Activated T-cell treated with anti-CD3 and anti-CD28 coated beads for 24 hours (primary cell): Measurements from ENCODE around the gene ACOXL.
"Not testable (repeated sequence)": the region's sequence is repeated elsewhere in the genome, so short reads cannot be mapped to it uniquely, and the experiment has no call there.

Experiments used
- DNase-seq: peaks from one replicate; pipeline ENCODE4 v3.0.0-alpha.2; 2020; ENCODE audit warnings: low read depth

ACOXL gene

GRCh38 chr2:110929528-110929927 is 197.2 kb downstream of the ACOXL start:
- no peak for DNase-seq

- DNase-seq, result no peak
Observed at GRCh38 chr2:110931648-110932047, 199.3 kb downstream of the ACOXL start.

GRCh38 chr2:110933420-110933819 is 201.0 kb downstream of the ACOXL start:
- no peak for DNase-seq

DNA sequence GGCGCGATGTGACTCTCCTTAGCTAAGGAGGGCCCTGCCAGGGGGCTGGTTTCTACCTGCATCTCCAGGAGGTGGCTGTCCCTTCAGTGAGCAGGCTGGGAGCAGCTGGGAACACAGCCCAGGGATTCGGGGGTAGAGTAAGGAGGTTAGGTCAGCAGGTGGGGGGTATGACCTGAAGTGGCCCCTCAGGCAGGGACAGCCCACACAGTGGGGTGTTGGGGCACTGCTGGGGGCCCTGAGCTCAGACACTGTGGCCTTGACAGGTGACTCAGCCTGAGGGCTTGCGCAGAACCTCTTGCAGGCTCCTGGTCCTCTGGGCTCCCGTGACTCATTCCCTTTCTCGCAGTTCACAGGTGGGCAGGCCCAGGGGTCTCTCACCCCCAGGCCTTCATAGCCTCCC is 202.6 kb downstream of the ACOXL start:
- DNase-seq, result no peak

DNA sequence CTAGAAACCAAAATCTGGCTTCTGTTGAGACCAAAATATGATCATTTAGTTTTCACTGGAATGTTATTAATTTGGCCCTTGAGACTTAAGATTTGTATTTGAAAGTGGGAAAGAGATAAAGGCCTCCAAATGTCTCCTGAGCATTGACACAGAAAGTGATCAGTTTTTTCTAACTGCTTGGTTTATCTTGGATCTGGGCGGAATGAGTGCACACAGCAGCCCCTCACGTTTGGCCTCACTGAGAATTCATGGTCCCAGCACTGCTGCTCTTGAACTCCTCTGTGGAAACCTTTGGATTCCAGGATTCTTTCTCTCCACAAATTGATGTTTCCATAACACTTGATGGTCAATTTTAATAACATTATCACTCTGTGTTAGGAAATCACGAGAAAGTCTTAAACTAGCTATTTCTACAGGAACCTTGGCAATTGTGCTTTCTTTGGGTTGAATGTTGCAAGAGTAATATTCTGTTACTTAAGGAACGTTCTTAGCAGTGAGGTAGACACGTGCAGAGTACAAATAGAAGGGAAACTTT is 208.1 kb downstream of the ACOXL start:
- DNase-seq, result no peak

- no peak for DNase-seq
Observed at GRCh38 chr2:110941226-110941625, 208.9 kb downstream of the ACOXL start.

GRCh38 chr2:110943070-110943634 is 210.8 kb downstream of the ACOXL start:
- no peak for DNase-seq

- DNase-seq, result no peak
Observed at GRCh38 chr2:110946902-110947301, 214.5 kb downstream of the ACOXL start.

DNA sequence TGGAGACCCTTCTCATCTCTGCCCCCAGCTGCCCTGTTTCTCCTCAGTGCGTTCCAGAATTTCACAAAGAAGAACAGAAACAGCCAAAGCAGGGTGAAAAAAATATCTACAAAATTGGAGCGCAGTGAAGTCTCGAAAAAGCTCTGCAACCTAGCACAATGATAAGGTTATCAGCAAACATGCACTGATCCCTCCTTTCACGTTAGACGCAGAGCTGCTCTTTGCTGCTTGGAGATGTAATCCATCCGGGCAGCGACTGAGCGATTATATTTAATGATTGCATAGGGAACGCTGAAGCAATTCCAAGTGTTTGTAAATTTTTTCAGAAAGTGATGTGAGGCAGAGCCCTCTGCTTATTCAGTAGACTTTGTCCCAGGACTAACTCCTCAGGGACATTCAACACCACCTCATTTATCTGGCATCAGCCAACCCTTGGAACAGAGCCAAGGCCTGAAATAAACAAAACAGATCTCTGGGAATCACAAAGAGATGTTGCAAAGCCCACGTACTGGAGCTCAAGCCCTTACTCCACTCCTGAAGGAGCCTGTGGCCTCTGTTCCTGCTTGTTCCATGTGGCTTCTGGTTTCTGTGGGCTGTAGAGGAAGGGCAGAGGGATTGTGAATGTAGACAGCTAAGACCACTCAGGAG is 215.8 kb downstream of the ACOXL start:
- no peak for DNase-seq

DNA sequence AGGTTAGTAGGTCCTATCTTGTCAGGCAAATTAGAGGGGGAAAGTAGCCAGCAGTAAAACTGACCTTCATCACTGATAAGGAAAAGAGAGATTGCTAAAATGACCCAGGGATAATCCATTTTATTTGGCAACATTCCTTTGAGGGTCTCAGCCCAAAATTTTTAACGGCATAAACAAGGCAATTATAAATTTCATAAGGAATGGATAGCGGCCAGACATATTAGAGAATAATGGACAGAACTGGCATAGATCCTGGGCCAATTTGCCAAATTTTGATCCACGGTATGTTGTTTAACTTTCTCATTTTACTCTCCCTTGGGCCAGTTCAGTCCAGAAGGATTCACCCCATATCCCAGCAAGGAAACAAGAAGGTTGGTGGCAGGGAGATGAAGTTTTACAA is 217.9 kb downstream of the ACOXL start:
- no peak for DNase-seq

GRCh38 chr2:110955045-110955444 is 222.7 kb downstream of the ACOXL start:
- no peak for DNase-seq

- DNase-seq, result no peak
Observed at GRCh38 chr2:110955556-110955955, 223.2 kb downstream of the ACOXL start.

DNA sequence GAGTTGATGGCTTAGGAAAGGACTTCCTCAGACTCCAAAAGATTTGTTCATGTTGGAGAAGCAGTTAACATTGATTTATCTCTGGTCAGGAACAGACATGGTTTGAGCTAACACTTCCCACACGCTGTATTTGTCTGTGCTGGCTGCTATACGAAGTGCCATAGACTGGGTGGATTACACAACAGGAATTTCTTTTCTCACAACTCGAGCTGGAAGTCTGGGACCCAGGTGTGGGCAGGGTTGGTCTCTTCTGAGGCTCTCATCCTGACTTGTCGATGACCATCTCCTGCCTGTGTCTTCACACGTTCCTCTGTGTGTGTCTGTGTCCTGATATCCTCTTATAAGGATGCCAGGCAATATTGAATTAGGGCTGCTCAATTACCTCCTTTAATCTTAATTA is 224.9 kb downstream of the ACOXL start:
- no peak for DNase-seq

DNA sequence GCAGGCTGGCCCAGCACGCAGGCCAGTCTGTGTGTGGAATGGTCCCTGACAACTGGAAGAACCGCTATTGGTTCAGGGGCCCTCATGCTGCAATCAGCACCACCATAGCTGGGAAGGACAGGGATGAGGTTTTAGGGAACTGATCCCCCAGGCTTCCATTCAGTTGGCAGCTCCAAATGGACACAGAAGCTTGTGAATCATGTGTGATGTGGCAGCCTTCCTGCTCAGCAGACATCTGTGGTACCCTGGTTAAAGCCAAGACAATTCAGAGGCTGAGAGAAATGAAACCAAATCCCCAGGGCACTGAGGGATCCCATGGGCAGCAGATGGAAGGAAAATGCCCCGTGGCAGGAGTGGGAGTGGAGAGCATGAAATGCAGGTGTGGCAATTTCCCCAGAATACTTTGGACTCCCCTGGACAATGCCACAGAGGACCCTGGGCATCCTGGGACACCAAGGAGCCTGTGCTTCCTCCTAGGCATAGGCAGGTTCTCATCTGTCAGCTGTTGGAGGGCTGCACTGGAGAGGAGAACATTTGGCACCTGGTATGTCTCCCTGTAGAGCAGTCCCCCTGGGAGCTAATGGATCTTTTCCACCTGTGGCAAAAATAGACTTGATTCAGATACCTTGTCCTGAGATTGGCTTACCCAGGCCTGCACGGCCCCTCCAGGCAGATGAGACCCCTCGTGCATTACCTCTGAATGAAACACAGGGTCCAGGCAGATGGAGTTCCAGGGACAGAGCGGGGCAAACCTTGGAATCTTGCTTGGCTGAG is 226.2 kb downstream of the ACOXL start:
- DNase-seq, result no peak

DNA sequence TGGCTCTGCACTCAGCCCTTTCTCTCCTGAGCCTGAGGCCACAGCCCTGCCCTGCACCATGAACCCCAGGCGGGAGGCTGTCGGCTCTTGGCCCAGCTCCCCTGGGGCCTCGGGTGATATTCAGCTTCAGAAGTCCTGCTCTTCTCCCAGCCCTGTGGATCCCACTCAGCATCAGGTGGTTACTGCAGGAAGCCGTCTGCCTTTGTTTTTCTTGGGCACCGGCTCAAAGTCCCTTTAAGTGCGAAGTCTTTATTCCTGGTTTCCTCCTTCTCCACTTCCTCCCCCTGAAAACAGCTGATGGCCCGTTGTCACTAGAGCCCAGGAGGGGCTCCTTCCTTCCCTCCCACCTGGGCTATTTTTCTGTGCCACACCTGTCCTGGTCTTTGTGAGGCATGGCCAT is 226.8 kb downstream of the ACOXL start:
- DNase-seq, result no peak

- no peak for DNase-seq
Observed at GRCh38 chr2:110960281-110960680, 227.9 kb downstream of the ACOXL start.

- DNase-seq, result no peak
Observed at GRCh38 chr2:110960954-110961353, 228.6 kb downstream of the ACOXL start.

- not testable (repeated sequence) for DNase-seq
Observed at GRCh38 chr2:110961643-110962042, 229.3 kb downstream of the ACOXL start.

DNA sequence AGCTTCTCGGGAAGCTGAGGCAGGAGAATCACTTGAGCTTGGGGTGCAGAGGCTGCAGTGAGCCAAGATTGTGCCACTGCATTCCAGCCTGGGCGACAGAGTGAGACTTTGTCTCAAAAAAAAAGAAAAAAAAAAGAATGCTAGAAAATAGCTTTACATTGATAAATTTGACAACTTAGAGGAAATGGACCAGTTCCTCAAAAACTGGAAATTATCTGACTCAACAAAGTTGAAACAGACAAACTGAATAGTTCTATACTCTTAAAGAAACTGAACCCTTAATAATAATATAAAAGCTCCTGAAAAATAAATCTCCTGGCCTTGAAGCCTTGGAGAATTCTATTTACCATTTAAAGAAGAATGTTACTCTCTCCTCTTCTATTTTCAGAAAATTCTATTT is 237.3 kb downstream of the ACOXL start:
- no peak for DNase-seq

DNA sequence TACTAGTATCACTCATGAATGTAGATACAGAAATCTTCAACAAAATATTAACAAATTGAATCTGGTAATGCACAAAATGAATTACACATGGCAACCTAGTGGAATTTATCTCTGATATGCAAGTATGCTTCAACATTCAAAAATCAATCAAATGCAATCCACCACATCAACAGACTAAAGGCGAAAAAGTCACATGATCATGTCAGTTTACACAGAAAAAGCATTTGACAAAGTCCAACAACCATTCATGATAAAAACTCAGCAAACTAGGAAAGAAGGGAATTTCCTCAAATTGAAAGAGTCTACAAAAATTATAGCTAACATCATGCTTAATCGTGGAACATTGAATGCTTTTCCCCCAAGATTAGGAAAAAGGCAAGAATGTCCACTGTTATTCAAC is 237.8 kb downstream of the ACOXL start:
- DNase-seq, result no peak

- no peak for DNase-seq
Observed at GRCh38 chr2:110971811-110972210, 239.4 kb downstream of the ACOXL start.

DNA sequence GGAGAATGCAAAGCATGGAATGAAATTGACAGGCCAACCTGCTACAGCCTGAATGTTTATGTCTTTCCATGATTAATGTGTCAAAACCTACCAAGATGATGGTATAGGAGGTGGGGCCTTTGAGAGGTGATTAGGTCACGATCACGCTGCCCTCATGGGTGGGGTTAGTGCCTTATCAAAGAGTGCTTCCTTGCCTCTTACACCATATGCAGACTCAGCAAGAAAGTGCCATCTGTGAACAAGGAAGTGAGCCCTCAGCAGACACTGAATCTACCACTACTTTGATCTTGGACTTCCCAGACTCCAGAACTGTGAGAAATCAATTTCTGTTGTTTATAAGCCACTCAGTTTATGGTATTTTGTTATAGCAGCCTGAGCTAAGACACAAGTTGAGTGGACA is 240.9 kb downstream of the ACOXL start:
- no peak for DNase-seq

DNA sequence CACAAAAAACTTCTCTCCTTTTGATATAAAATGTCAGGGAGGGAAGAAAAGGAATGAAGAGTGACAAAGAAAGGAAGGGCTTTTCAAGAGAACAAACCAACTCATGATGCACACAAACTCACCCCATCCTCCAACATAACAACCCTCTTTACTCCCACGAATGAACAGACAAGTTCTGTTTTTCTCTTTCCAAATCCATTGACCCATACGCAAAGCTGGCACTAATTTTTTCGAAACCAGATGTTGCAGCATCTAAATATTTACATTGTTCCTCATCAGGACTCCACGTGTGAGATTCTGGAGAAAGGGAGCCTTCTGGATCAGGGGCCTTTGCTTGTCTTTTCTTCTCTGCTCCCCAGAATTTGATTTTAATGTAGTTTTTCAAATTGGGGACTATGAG is 245.0 kb downstream of the ACOXL start:
- DNase-seq, result no peak
